Astrocyte (in vitro differentiated cells and primary cell): ENCODE data around the gene AHDC1. TPM values are rescaled to one million over a fixed set of nuclear protein-coding genes. Genes with fewer than 3 reads are reported as not detected.

Experiments
- DNase-seq: peaks from one replicate; pipeline ENCODE4 v3.0.0-alpha.2; 2010; ENCODE audit warnings: low read depth
- FAIRE-seq: peaks from 2 replicates; lab custom pipeline; 2011; peaks lifted over from hg19 to GRCh38; lab: Jason Lieb, UNC
- H2AFZ ChIP-seq: 2 replicates; pipeline ENCODE4 v1.6.0; 2012; ENCODE audit warnings: low read depth, low read length, inconsistent platforms
- H3K27ac ChIP-seq: 2 replicates; pipeline ENCODE4 v1.5.1; 2011; ENCODE audit warnings: low read depth, low read length, inconsistent platforms
- H3K27me3 ChIP-seq: 2 replicates; pipeline ENCODE4 v1.6.0; 2011; ENCODE audit warnings: low read length, inconsistent platforms; ENCODE audit not compliant: insufficient read depth
- H3K36me3 ChIP-seq: 2 replicates; pipeline ENCODE4 v1.5.1; 2011; ENCODE audit warnings: low read length, inconsistent platforms; ENCODE audit not compliant: insufficient read depth
- H3K4me1 ChIP-seq: 2 replicates; pipeline ENCODE4 v1.5.1; 2011; ENCODE audit warnings: low read length, inconsistent platforms; ENCODE audit not compliant: insufficient read depth
- H3K4me2 ChIP-seq: 2 replicates; pipeline ENCODE4 v1.6.0; 2012; ENCODE audit warnings: low read length, inconsistent platforms
- H3K4me3 ChIP-seq: 2 replicates; pipeline ENCODE4 v1.5.1; 2011; ENCODE audit warnings: low read depth, mild to moderate bottlenecking, low read length, inconsistent platforms; ENCODE audit not compliant: insufficient read depth
- H3K79me2 ChIP-seq: 2 replicates; pipeline ENCODE4 v1.6.0; 2012; ENCODE audit warnings: mild to moderate bottlenecking, low read length, inconsistent platforms; ENCODE audit not compliant: insufficient read depth
- H3K9ac ChIP-seq: 2 replicates; pipeline ENCODE4 v1.6.0; 2012; ENCODE audit warnings: mild to moderate bottlenecking, low read length, inconsistent platforms
- H3K9me3 ChIP-seq: 2 replicates; pipeline ENCODE4 v1.5.1; 2012; ENCODE audit warnings: low read depth, mild to moderate bottlenecking, low read length, inconsistent platforms; ENCODE audit not compliant: insufficient read depth
- H4K20me1 ChIP-seq: 2 replicates; pipeline ENCODE4 v1.6.0; 2012; ENCODE audit warnings: low read length, inconsistent platforms; ENCODE audit not compliant: insufficient read depth
- H3K27ac Mint-ChIP-seq: one replicate; pipeline ENCODE4 v1.8.0; 2021; ENCODE audit warnings: mild to moderate bottlenecking, mixed read lengths; ENCODE audit not compliant: unreplicated experiment
- H3K27me3 Mint-ChIP-seq: one replicate; pipeline ENCODE4 v1.8.0; 2021; ENCODE audit warnings: low read depth, mixed read lengths; ENCODE audit not compliant: unreplicated experiment
- H3K36me3 Mint-ChIP-seq: one replicate; pipeline ENCODE4 v1.8.0; 2021; ENCODE audit warnings: low read depth, mixed read lengths; ENCODE audit not compliant: unreplicated experiment
- H3K4me1 Mint-ChIP-seq: one replicate; pipeline ENCODE4 v1.8.0; 2021; ENCODE audit warnings: low read depth, mixed read lengths; ENCODE audit not compliant: unreplicated experiment
- H3K4me3 Mint-ChIP-seq: one replicate; pipeline ENCODE4 v1.8.0; 2021; ENCODE audit warnings: mild to moderate bottlenecking, moderate library complexity, mixed read lengths; ENCODE audit not compliant: unreplicated experiment
- H3K9me3 Mint-ChIP-seq: one replicate; pipeline ENCODE4 v1.8.0; 2021; ENCODE audit warnings: mild to moderate bottlenecking, mixed read lengths; ENCODE audit not compliant: unreplicated experiment
- EZH2 ChIP-seq: IDR thresholded peaks from 2 replicates; pipeline ENCODE4 v1.6.1; 2012; ENCODE audit warnings: mild to moderate bottlenecking, low read length, inconsistent platforms; ENCODE audit not compliant: insufficient read depth
- total RNA-seq: library from RNA; stranded (reverse); gene quantifications from 2 replicates; pipeline ENCODE4 v1.2.1, GENCODE V29; 2021
- TF ChIP-seq, protein P1 (sequence below): IDR thresholded peaks from 2 replicates; pipeline ENCODE4 v1.5.1; 2011; ENCODE audit warnings: low read depth, mild to moderate bottlenecking, inconsistent platforms, low read length, moderate library complexity; ENCODE audit not compliant: insufficient read depth

The AHDC1 gene
- total RNA-seq, 1 donor from 2014 or later: 75.7 TPM

GRCh38 chr1:27638805-27639204 lies 34.9 kb upstream of the AHDC1 start:
- DNase-seq: no peak

GRCh38 chr1:27638047-27638734 lies 34.2 kb upstream of the AHDC1 start:
- Mint-ChIP-seq H3K4me1 (no peaks in the 10 kb centered on the region), H3K27me3 (peaks cover 25% of the 10 kb centered on the region), H3K27ac (no peak overlapping the region), H3K4me3 (no peak overlapping the region), H3K36me3 (no peaks in the 10 kb centered on the region), H3K9me3 (no peaks in the 10 kb centered on the region)
- H3K27ac ChIP-seq: no peak overlapping the region
- H3K9me3 ChIP-seq: no peaks in the 10 kb centered on the region
- H3K4me2 ChIP-seq: no peak overlapping the region
- DNase-seq: no peak
- H3K36me3 ChIP-seq: no peaks in the 10 kb centered on the region
- TF ChIP-seq, protein P1, sequence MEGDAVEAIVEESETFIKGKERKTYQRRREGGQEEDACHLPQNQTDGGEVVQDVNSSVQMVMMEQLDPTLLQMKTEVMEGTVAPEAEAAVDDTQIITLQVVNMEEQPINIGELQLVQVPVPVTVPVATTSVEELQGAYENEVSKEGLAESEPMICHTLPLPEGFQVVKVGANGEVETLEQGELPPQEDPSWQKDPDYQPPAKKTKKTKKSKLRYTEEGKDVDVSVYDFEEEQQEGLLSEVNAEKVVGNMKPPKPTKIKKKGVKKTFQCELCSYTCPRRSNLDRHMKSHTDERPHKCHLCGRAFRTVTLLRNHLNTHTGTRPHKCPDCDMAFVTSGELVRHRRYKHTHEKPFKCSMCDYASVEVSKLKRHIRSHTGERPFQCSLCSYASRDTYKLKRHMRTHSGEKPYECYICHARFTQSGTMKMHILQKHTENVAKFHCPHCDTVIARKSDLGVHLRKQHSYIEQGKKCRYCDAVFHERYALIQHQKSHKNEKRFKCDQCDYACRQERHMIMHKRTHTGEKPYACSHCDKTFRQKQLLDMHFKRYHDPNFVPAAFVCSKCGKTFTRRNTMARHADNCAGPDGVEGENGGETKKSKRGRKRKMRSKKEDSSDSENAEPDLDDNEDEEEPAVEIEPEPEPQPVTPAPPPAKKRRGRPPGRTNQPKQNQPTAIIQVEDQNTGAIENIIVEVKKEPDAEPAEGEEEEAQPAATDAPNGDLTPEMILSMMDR: no peak
- TF ChIP-seq EZH2: no peak
- H3K4me3 ChIP-seq: no peak overlapping the region
- no peak overlapping the region for H2AFZ ChIP-seq
- H3K9ac ChIP-seq: no peak overlapping the region
- no peaks in the 10 kb centered on the region for H4K20me1 ChIP-seq
- H3K79me2 ChIP-seq: no peaks in the 10 kb centered on the region
- H3K27me3 ChIP-seq: peaks cover 20% of the 10 kb centered on the region
- FAIRE-seq: no peak
- H3K4me1 ChIP-seq: no peaks in the 10 kb centered on the region

More at GRCh38 chr1:27638805-27639204, 34.9 kb upstream of the AHDC1 start:
- Mint-ChIP-seq H3K27ac (no peak overlapping the region), H3K36me3 (no peaks in the 10 kb centered on the region), H3K9me3 (no peaks in the 10 kb centered on the region), H3K4me1 (no peaks in the 10 kb centered on the region), H3K27me3 (peaks cover 22% of the 10 kb centered on the region), H3K4me3 (no peak overlapping the region)
- H3K27ac ChIP-seq: no peak overlapping the region
- H3K36me3 ChIP-seq: no peaks in the 10 kb centered on the region
- H3K27me3 ChIP-seq: peaks cover 16% of the 10 kb centered on the region
- no peak overlapping the region for H3K4me3 ChIP-seq
- H3K9me3 ChIP-seq: no peaks in the 10 kb centered on the region
- no peak overlapping the region for H3K9ac ChIP-seq
- no peaks in the 10 kb centered on the region for H4K20me1 ChIP-seq
- no peak overlapping the region for H2AFZ ChIP-seq
- no peak for FAIRE-seq
- TF ChIP-seq, protein P1: no peak
- no peak for TF ChIP-seq EZH2
- H3K4me1 ChIP-seq: no peaks in the 10 kb centered on the region
- no peak overlapping the region for H3K4me2 ChIP-seq
- H3K79me2 ChIP-seq: no peaks in the 10 kb centered on the region
